Endothelial cell of umbilical vein (primary cell): ENCODE data around the gene TNFAIP1.

Source experiments
- MYC ChIP-seq: IDR thresholded peaks from one replicate; pipeline ENCODE4 v1.6.1; 2011; ENCODE audit warnings: mild to moderate bottlenecking, low read depth, low read length
- POLR2A ChIP-seq: IDR thresholded peaks from 2 replicates; pipeline ENCODE4 v1.6.1; 2012; ENCODE audit warnings: low read depth, mild to moderate bottlenecking, control low read depth, low read length
- TF ChIP-seq, protein P1 (sequence below), 2 donors: IDR thresholded peaks; 1 replicate in 1 of 2; 2 replicates in 1 of 2; pipeline ENCODE4 v1.5.1; 2011; ENCODE audit warnings: low read length in 2 of 2, mild to moderate bottlenecking in 2 of 2, moderate library complexity in 2 of 2, control low read depth in 1 of 2, inconsistent platforms in 1 of 2, low read depth in 1 of 2; ENCODE audit not compliant: insufficient read depth in 1 of 2; ENCODE audit errors: extremely low read depth in 1 of 2
- TF ChIP-seq, protein P2 (sequence below): IDR thresholded peaks from 2 replicates; pipeline ENCODE4 v1.6.1; 2011; ENCODE audit not compliant: insufficient read depth, insufficient read length

- TF ChIP-seq MYC (no peak), POLR2A (no peak)
- TF ChIP-seq, protein P1, sequence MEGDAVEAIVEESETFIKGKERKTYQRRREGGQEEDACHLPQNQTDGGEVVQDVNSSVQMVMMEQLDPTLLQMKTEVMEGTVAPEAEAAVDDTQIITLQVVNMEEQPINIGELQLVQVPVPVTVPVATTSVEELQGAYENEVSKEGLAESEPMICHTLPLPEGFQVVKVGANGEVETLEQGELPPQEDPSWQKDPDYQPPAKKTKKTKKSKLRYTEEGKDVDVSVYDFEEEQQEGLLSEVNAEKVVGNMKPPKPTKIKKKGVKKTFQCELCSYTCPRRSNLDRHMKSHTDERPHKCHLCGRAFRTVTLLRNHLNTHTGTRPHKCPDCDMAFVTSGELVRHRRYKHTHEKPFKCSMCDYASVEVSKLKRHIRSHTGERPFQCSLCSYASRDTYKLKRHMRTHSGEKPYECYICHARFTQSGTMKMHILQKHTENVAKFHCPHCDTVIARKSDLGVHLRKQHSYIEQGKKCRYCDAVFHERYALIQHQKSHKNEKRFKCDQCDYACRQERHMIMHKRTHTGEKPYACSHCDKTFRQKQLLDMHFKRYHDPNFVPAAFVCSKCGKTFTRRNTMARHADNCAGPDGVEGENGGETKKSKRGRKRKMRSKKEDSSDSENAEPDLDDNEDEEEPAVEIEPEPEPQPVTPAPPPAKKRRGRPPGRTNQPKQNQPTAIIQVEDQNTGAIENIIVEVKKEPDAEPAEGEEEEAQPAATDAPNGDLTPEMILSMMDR (IDR thresholded peaks at IDR 0.05; ENCODE audit: extremely low read depth in 1 of 2, insufficient read depth in 1 of 2, low read depth in 1 of 2, low read length in 2 of 2): no peak
- TF ChIP-seq, protein P2, sequence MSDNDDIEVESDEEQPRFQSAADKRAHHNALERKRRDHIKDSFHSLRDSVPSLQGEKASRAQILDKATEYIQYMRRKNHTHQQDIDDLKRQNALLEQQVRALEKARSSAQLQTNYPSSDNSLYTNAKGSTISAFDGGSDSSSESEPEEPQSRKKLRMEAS: no peak
Measured at GRCh38 chr17:28384281-28385036, 48.9 kb downstream of the TNFAIP1 start.
